Type B pancreatic cell (in vitro differentiated cells): ENCODE measurements around the gene RBMS3. TPM values are rescaled to one million over a fixed set of nuclear protein-coding genes. Genes with fewer than 3 reads are reported as not detected.

Experiments used
- DNase-seq: peaks from one replicate; pipeline ENCODE4 v3.0.0; 2021; ENCODE audit warnings: mixed read lengths; ENCODE audit not compliant: unreplicated experiment; ENCODE audit errors: extremely low spot score
- H3K27ac Mint-ChIP-seq: 2 replicates; pipeline ENCODE4 v1.8.0; 2021; ENCODE audit warnings: mild to moderate bottlenecking, mixed read lengths
- H3K27me3 Mint-ChIP-seq: 2 replicates; pipeline ENCODE4 v1.8.0; 2021; ENCODE audit warnings: mixed read lengths
- H3K36me3 Mint-ChIP-seq: 2 replicates; pipeline ENCODE4 v1.8.0; 2021; ENCODE audit warnings: mixed read lengths
- H3K4me1 Mint-ChIP-seq: one replicate; pipeline ENCODE4 v1.8.0; 2021; ENCODE audit warnings: mixed read lengths; ENCODE audit not compliant: unreplicated experiment
- H3K4me3 Mint-ChIP-seq: 2 replicates; pipeline ENCODE4 v1.8.0; 2021; ENCODE audit warnings: mild to moderate bottlenecking, mixed read lengths
- H3K9me3 Mint-ChIP-seq: 2 replicates; pipeline ENCODE4 v1.8.0; 2021; ENCODE audit warnings: mixed read lengths
- total RNA-seq: library from RNA; stranded (reverse); gene quantifications from 2 replicates; pipeline ENCODE4 v1.2.1, GENCODE V29; 2021; ENCODE audit warnings: low replicate concordance
- TF ChIP-seq, protein P1 (sequence below): fragments of 200-600 bp; sonication (generic); conservative IDR thresholded peaks from 2 replicates; pipeline ENCODE4 v1.5.0; 2021; ENCODE audit warnings: antibody characterized with exemption, mild to moderate bottlenecking

The RBMS3 gene
- total RNA-seq, 1 donor from 2014 or later: 36.6 TPM

DNA sequence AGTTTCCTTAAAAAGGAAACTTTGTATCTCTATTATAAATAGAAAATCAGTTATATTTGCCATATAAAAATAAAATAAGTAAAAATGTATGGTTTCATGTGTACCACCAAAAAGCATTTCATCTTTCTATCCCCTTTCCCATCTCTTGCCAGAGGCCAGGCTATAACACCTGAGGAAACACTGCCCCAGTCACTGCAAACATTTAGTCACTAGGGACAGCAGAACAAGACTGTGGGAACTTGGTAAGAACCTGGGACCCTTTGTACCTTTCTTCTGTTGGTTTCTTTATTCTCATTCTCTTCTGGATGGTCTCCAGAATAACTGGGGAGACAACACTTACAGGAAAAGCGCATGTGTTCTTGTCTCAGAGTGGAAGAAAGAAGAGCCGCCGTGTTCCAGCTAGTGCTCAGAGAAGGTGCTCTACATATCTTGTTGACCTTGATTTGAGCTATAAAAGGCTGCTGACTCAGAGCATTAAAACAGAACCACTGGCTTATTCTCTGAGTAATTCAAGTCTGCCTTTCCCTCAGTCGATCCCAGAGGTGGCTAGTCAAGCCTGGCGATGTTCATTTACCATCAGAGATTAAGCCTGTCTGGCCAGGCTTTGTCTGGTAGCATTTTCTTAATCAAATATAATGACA, 361.6 kb downstream of the RBMS3 start:
- DNase-seq: no peak
- H3K36me3 Mint-ChIP-seq: no peaks in the 10 kb centered on the region
- H3K27ac Mint-ChIP-seq: no peak overlapping the region
- no peaks in the 10 kb centered on the region for H3K9me3 Mint-ChIP-seq
- H3K4me3 Mint-ChIP-seq: no peak overlapping the region
- TF ChIP-seq, protein P1, sequence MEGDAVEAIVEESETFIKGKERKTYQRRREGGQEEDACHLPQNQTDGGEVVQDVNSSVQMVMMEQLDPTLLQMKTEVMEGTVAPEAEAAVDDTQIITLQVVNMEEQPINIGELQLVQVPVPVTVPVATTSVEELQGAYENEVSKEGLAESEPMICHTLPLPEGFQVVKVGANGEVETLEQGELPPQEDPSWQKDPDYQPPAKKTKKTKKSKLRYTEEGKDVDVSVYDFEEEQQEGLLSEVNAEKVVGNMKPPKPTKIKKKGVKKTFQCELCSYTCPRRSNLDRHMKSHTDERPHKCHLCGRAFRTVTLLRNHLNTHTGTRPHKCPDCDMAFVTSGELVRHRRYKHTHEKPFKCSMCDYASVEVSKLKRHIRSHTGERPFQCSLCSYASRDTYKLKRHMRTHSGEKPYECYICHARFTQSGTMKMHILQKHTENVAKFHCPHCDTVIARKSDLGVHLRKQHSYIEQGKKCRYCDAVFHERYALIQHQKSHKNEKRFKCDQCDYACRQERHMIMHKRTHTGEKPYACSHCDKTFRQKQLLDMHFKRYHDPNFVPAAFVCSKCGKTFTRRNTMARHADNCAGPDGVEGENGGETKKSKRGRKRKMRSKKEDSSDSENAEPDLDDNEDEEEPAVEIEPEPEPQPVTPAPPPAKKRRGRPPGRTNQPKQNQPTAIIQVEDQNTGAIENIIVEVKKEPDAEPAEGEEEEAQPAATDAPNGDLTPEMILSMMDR: no peak
- no peaks in the 10 kb centered on the region for H3K27me3 Mint-ChIP-seq
- H3K4me1 Mint-ChIP-seq: peaks cover 26% of the 10 kb centered on the region

DNA sequence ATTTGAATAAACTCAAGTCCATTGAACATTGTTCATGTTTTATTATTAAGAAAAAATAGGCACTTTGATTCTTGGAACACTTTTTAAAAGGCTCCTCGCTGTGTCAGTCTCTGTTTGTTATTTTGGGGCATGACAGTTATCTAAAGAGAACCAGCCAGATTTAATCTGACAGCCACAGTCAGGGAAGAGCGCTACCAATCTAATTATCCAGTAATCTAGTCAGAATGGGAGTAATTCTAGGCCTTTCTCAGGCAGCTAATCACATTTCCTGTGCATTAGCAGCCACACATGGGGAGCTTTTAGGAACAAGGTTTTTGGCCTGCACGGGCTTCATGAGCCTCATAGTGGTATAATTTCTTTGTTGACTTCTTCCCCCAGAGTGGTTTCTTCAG, 362.2 kb downstream of the RBMS3 start:
- Mint-ChIP-seq H3K4me1 (peaks cover 26% of the 10 kb centered on the region), H3K9me3 (no peaks in the 10 kb centered on the region), H3K27me3 (no peaks in the 10 kb centered on the region), H3K4me3 (no peak overlapping the region), H3K27ac (no peak overlapping the region), H3K36me3 (no peaks in the 10 kb centered on the region)
- DNase-seq: no peak
- TF ChIP-seq, protein P1: no peak

DNA sequence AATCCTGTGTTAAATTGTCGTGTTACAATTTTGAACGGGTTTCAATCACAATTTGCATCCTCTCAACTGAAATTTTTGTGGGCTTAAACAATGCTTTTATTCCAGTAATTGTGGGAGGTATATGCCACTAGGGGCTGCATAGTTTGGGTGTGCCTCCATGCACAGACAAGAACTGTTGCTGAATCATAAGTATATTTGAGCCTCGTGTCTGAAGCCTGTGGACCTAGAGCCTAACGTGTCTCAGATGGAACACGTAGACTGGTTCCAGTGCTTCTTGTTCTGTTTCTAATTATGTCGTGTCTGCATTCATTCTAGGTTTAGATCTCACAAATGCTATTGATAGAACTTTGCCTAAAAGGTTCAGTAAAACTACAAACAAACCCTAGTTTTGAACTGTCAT, 363.4 kb downstream of the RBMS3 start:
- Mint-ChIP-seq H3K9me3 (no peaks in the 10 kb centered on the region), H3K36me3 (no peaks in the 10 kb centered on the region), H3K27me3 (no peaks in the 10 kb centered on the region), H3K4me1 (peaks cover 26% of the 10 kb centered on the region), H3K4me3 (no peak overlapping the region), H3K27ac (no peak overlapping the region)
- TF ChIP-seq, protein P1: peak; percentile 38
- DNase-seq: no peak

DNA sequence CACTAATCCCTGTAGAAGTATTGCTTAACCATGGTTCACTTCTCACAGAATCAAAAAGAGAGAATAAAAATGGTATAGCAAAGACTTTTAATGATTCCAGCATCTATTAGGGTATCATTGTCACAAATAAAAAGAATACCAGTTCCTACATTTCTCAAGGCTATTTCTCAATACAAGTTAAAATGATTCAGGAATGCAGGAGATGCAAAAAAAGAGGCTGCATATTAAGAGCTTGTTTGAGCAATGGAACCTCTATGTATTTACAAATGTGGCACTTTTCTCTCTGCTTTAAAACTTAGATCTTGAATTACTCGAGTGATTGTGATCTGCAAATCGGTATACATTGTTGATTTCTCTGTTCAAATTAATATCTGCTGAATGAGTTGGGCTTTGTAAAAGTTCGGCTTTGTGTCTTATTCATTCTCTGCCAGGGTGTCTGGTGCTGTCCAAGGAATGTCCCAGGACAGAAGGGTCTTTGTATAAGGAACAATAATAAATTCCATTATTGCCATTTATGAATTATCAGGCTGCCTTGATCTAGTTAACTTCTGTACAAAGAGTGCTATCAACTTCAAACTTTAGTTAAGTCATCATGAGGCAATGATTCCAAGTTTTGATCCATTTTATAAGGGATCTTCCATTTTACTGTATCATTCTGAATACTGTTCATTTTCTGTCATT, 364.2 kb downstream of the RBMS3 start:
- Mint-ChIP-seq H3K27me3 (no peaks in the 10 kb centered on the region), H3K4me1 (peaks cover 24% of the 10 kb centered on the region), H3K36me3 (no peaks in the 10 kb centered on the region), H3K9me3 (no peaks in the 10 kb centered on the region), H3K4me3 (no peak overlapping the region), H3K27ac (no peak overlapping the region)
- DNase-seq: no peak
- TF ChIP-seq, protein P1: no peak

DNA sequence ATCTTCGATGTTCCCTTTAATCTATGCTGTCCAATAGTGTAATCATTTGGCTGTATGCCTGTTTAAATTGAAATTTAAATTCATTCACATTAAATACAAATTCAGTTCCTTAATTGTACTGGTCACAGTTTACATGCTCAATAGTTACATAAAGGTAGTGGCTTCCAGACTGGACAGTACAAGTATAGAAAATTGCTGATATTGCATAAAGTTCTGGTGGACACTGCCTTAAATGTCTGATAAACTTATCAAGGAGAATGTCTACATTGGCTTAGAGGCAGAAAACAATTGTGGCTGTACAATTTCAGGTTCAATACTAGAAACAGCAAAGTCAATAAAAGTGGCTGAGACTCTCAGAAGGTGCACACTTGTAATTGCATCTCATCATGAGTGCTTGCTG, 365.2 kb downstream of the RBMS3 start:
- no peaks in the 10 kb centered on the region for H3K36me3 Mint-ChIP-seq
- TF ChIP-seq, protein P1: no peak
- no peaks in the 10 kb centered on the region for H3K27me3 Mint-ChIP-seq
- no peak for DNase-seq
- no peaks in the 10 kb centered on the region for H3K9me3 Mint-ChIP-seq
- no peak overlapping the region for H3K4me3 Mint-ChIP-seq
- peaks cover 28% of the 10 kb centered on the region for H3K4me1 Mint-ChIP-seq
- H3K27ac Mint-ChIP-seq: no peak overlapping the region
